HepG2 (cell line): ENCODE measurements around the gene DAPK1. TPM values are rescaled to one million over a fixed set of nuclear protein-coding genes. Genes with fewer than 3 reads are reported as not detected.

ENCODE experiments used
- ATAC-seq: fragments of 200-7000 bp; cut with Tn5 transposase; 3 replicates; pipeline ENCODE4 v1.9.1; 2020; ENCODE audit warnings: mild to moderate bottlenecking, moderate library complexity
- BruUV-seq: library from RNA; stranded (reverse); fragments of 400-500 nt; replicated peaks from 2 replicates; lab custom pipeline; 2021; lab: Mats Ljungman, UMichigan
- CTCF ChIA-PET: fragments of 300-600 bp; formaldehyde crosslinking; extraction: SDS; loops from one replicate; lab custom pipeline; 2021; ENCODE audit warnings: low total read pairs, inconsistent platforms, low intra/inter-chr PET ratio; lab: Yijun Ruan, JAX
- POLR2A ChIA-PET: fragments of 350-600 bp; sonication (Branson Sonifier 250); formaldehyde crosslinking; loops from one replicate; lab custom pipeline; 2020; ENCODE audit warnings: antibody characterized with exemption, inconsistent platforms; lab: Yijun Ruan, JAX
- DNase-seq: peaks from one replicate; pipeline ENCODE4 v3.0.0-alpha.2; 2015; ENCODE audit warnings: low spot score
- FAIRE-seq: peaks from 3 replicates; lab custom pipeline; 2011; peaks lifted over from hg19 to GRCh38; lab: Jason Lieb, UNC
- H2AFZ ChIP-seq: one replicate; pipeline ENCODE4 v1.6.1; 2011; ENCODE audit warnings: low read length, inconsistent platforms
- H3K27ac ChIP-seq: fragments of 300-600 bp; 3 replicates; pipeline ENCODE4 v1.8.0; 2011; ENCODE audit warnings: mixed run types, mild to moderate bottlenecking, mixed read lengths, low read length, inconsistent platforms; ENCODE audit not compliant: insufficient read depth; ENCODE audit errors: extremely low read length
- H3K27me3 ChIP-seq, 2 experiments: fragments of 200-600 bp in 1 of 2; 2 replicates in 1 of 2; 3 replicates in 1 of 2; pipeline versions ENCODE4 v1.6.0 to v1.8.0; 2011; ENCODE audit warnings: low read length in 2 of 2, mild to moderate bottlenecking in 2 of 2, moderate library complexity in 2 of 2, inconsistent platforms in 1 of 2; ENCODE audit not compliant: insufficient read depth in 2 of 2, control insufficient read depth in 1 of 2
- H3K36me3 ChIP-seq, 2 experiments: fragments of 200-600 bp in 1 of 2; replicated peaks in 1 of 2; 2 replicates in 1 of 2; 3 replicates in 1 of 2; pipeline versions ENCODE4 v1.5.1 to v1.8.0; 2011; ENCODE audit warnings: low read length in 2 of 2, inconsistent platforms in 1 of 2; ENCODE audit not compliant: insufficient read depth in 2 of 2, control insufficient read depth in 1 of 2
- H3K4me1 ChIP-seq: 2 replicates; pipeline ENCODE4 v1.5.1; 2012; ENCODE audit warnings: low read length, inconsistent platforms; ENCODE audit not compliant: insufficient read depth
- H3K4me2 ChIP-seq: 2 replicates; pipeline ENCODE4 v1.6.0; 2011; ENCODE audit warnings: low read depth, low read length, inconsistent platforms
- H3K4me3 ChIP-seq, 3 experiments: fragments of 200-600 bp in 1 of 3; sonication (generic), shearing (Covaris generic) in 1 of 3; replicated peaks in 1 of 3; 2 replicates each; pipeline ENCODE4 v1.5.1; 2011 to 2016; ENCODE audit warnings: low read length in 3 of 3, inconsistent platforms in 2 of 3, low read depth in 2 of 3, mild to moderate bottlenecking in 2 of 3, control low read depth in 1 of 3, mixed read lengths in 1 of 3; ENCODE audit not compliant: insufficient read depth in 1 of 3
- H3K79me2 ChIP-seq: one replicate; pipeline ENCODE4 v1.6.1; 2011; ENCODE audit warnings: low read length, inconsistent platforms; ENCODE audit not compliant: insufficient read depth
- H3K9ac ChIP-seq: 2 replicates; pipeline ENCODE4 v1.6.0; 2011; ENCODE audit warnings: mild to moderate bottlenecking, low read depth, low read length, inconsistent platforms; ENCODE audit not compliant: insufficient read depth
- H3K9me3 ChIP-seq: 2 replicates; pipeline ENCODE4 v1.5.1; 2012; ENCODE audit warnings: mild to moderate bottlenecking, low read length
- H4K20me1 ChIP-seq: 2 replicates; pipeline ENCODE4 v1.6.0; 2011; ENCODE audit warnings: inconsistent platforms, mild to moderate bottlenecking, low read length, moderate library complexity; ENCODE audit not compliant: insufficient read depth
- ATF1 ChIP-seq: IDR thresholded peaks from 2 replicates; pipeline ENCODE4 v1.6.1; 2016; ENCODE audit warnings: mild to moderate bottlenecking, control low read depth
- ATF3 ChIP-seq: sonication (generic); formaldehyde crosslinking; IDR thresholded peaks from 2 replicates; pipeline ENCODE4 v1.4.0; 2020; ENCODE audit warnings: missing genetic modification reagents
- ATRX ChIP-seq: sonication (generic); formaldehyde crosslinking; IDR thresholded peaks from 2 replicates; pipeline ENCODE4 v1.4.0; 2020; ENCODE audit warnings: missing genetic modification reagents, borderline replicate concordance
- CHCHD3 ChIP-seq: sonication (generic); formaldehyde crosslinking; IDR thresholded peaks from 2 replicates; pipeline ENCODE4 v1.8.0; 2022; ENCODE audit warnings: mild to moderate bottlenecking, missing genetic modification reagents, moderate library complexity
- FLYWCH1 ChIP-seq: sonication (generic); formaldehyde crosslinking; IDR thresholded peaks from 2 replicates; pipeline ENCODE4 v1.8.1; 2023; ENCODE audit warnings: mild to moderate bottlenecking, missing genetic modification reagents
- GFI1 ChIP-seq: sonication (generic); formaldehyde crosslinking; IDR thresholded peaks from 2 replicates; pipeline ENCODE4 v1.5.0; 2020; ENCODE audit warnings: missing genetic modification reagents, mild to moderate bottlenecking, borderline replicate concordance
- HDAC6 ChIP-seq: fragments of 200-600 bp; sonication (generic); IDR thresholded peaks from 2 replicates; pipeline ENCODE4 v1.7.0; 2017; ENCODE audit warnings: mild to moderate bottlenecking, antibody characterized with exemption, low read length, low read depth
- NFATC3 ChIP-seq: sonication (generic); formaldehyde crosslinking; IDR thresholded peaks from 2 replicates; pipeline ENCODE4 v1.5.1; 2020; ENCODE audit warnings: mild to moderate bottlenecking, missing genetic modification reagents
- PHB2 ChIP-seq: fragments of 450-650 bp; IDR thresholded peaks from 2 replicates; pipeline ENCODE4 v1.6.1; 2018; ENCODE audit not compliant: partially characterized antibody
- SKI ChIP-seq: fragments of 450-650 bp; IDR thresholded peaks from one replicate; pipeline ENCODE4 v1.6.1; 2018; ENCODE audit warnings: mild to moderate bottlenecking; ENCODE audit not compliant: partially characterized antibody
- YEATS4 ChIP-seq: sonication (generic); formaldehyde crosslinking; IDR thresholded peaks from 2 replicates; pipeline ENCODE4 v1.4.0; 2020; ENCODE audit warnings: missing genetic modification reagents, borderline replicate concordance
- ZFP90 ChIP-seq: sonication (generic); formaldehyde crosslinking; IDR thresholded peaks from 2 replicates; pipeline ENCODE4 v1.8.0; 2022; ENCODE audit warnings: missing genetic modification reagents, mild to moderate bottlenecking, inconsistent platforms, borderline replicate concordance
- ZNF138 ChIP-seq: sonication (generic); formaldehyde crosslinking; IDR thresholded peaks from 2 replicates; pipeline ENCODE4 v1.5.0; 2020; ENCODE audit warnings: mild to moderate bottlenecking, low read depth, missing genetic modification reagents
- ZNF251 ChIP-seq: sonication (generic); formaldehyde crosslinking; IDR thresholded peaks from 2 replicates; pipeline ENCODE4 v1.9.0; 2021; ENCODE audit warnings: mild to moderate bottlenecking, missing genetic modification reagents
- ZNF530 ChIP-seq: sonication (generic); formaldehyde crosslinking; IDR thresholded peaks from 2 replicates; pipeline ENCODE4 v1.5.0; 2020; ENCODE audit warnings: low read depth, mild to moderate bottlenecking, missing genetic modification reagents
- ZNF777 ChIP-seq: sonication (generic); formaldehyde crosslinking; IDR thresholded peaks from 2 replicates; pipeline ENCODE4 v1.4.0; 2020; ENCODE audit warnings: missing genetic modification reagents
- WGBS: methylation state at CpG from one replicate; pipeline ENCODE4 v1.1.6; 2017; ENCODE audit warnings: low lambda C conversion rate; 5-methylcytosine and 5-hydroxymethylcytosine counted together
- in situ Hi-C: cut with HindIII; loops from 2 replicates; pipeline ENCODE4 v1.10.0; 2017; ENCODE audit warnings: low pct_unique_long_range_greater_than_20kb; ENCODE audit not compliant: extremely low pct_ligation_motif_present
- intact Hi-C: fragments of 100-400 bp; cut with micrococcal nuclease; formaldehyde crosslinking; loops from one replicate; pipeline ENCODE4 v1.10.0; 2022; ENCODE audit not compliant: unreplicated experiment
- polyA plus RNA-seq, 8 experiments: library from polyadenylated mRNA; depleted of rRNA in 3 of 8; stranded (reverse) in 7 of 8; unstranded in 1 of 8; fragments of >200 nt; fragmentation: Illumina TruSeq in 4 of 8; extraction: Trizol in 4 of 8; gene quantifications; 2 replicates each; pipeline versions ENCODE4 v1.2.1 to v1.2.3, GENCODE V29; 2011 to 2016; ENCODE audit warnings: low read depth in 4 of 8, missing spikeins in 1 of 8, mixed read lengths in 1 of 8; ENCODE audit not compliant: insufficient read depth in 1 of 8
- total RNA-seq, 5 experiments: library from RNA; depleted of rRNA; stranded (reverse); fragments of >200 nt; fragmentation: Illumina TruSeq; extraction: Trizol; gene quantifications; 2 replicates each; pipeline ENCODE4 v1.2.3, GENCODE V29; 2016; ENCODE audit warnings: low read depth in 1 of 5
- TF ChIP-seq, protein P1 (sequence below): sonication (generic); formaldehyde crosslinking; conservative IDR thresholded peaks from 2 replicates; pipeline ENCODE4 v1.8.1; 2023; ENCODE audit warnings: missing genetic modification reagents

The DAPK1 gene
- total and polyA plus RNA-seq, 2 of the 13 experiments (the other 11 are each of a cell fraction or from before 2014, with no cell fraction given) = 35.7 to 35.9 TPM

DNA sequence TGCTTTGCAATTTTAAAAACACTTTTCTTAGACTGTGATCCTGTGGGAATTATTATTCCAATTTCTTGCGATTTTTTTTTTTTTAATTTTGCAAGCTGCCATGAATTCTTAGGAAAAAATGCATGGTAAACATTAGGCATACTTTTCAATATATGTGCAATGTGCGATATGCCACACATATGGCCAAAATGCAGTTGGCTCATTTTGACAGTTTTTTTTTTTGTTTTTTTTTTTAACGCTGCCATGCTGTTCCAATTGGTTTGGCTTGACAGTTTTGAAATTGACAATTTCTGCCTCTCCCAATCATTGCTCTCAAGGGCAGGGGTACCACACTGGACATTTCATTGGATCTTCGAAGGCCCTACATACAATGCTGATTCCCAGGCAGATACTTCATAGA, 36.4 kb downstream of the DAPK1 start:
- 95% methylated on average over 4 of the region's 4 CpGs for whole genome bisulfite sequencing
- no peaks in the 10 kb centered on the region for H3K27me3 ChIP-seq
- H3K9ac ChIP-seq = no peak overlapping the region
- CTCF ChIA-PET = no interaction called here
- no peak for DNase-seq
- no peak overlapping the region for H2AFZ ChIP-seq
- no peak for FAIRE-seq
- TF ChIP-seq NFATC3 (no peak), HDAC6 (no peak), PHB2 (no peak)
- TF ChIP-seq, protein P1, sequence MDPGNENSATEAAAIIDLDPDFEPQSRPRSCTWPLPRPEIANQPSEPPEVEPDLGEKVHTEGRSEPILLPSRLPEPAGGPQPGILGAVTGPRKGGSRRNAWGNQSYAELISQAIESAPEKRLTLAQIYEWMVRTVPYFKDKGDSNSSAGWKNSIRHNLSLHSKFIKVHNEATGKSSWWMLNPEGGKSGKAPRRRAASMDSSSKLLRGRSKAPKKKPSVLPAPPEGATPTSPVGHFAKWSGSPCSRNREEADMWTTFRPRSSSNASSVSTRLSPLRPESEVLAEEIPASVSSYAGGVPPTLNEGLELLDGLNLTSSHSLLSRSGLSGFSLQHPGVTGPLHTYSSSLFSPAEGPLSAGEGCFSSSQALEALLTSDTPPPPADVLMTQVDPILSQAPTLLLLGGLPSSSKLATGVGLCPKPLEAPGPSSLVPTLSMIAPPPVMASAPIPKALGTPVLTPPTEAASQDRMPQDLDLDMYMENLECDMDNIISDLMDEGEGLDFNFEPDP (CRISPR knock-in tag) = no peak
- peaks cover 0 to 5% of the 10 kb centered on the region in 2 experiments; a peak in 2 of 5 replicates for H3K36me3 ChIP-seq
- H3K9me3 ChIP-seq = no peaks in the 10 kb centered on the region
- in situ Hi-C loops (no loop called here), intact Hi-C loops (no loop called here)
- no peak overlapping the region for H3K4me3 ChIP-seq
- no TSS peak for BruUV-seq
- POLR2A ChIA-PET = no interaction called here
- no peak overlapping the region for H3K4me2 ChIP-seq
- H4K20me1 ChIP-seq = no peaks in the 10 kb centered on the region
- ATAC-seq = no peak
- peaks cover 12% of the 10 kb centered on the region for H3K79me2 ChIP-seq
- no peak overlapping the region for H3K27ac ChIP-seq
- peaks cover 9% of the 10 kb centered on the region; the same call in 1 of the 2 replicates for H3K4me1 ChIP-seq

- Histone ChIP-seq H3K27me3 (no peaks in the 10 kb centered on the region), H4K20me1 (no peaks in the 10 kb centered on the region), H3K9ac (no peak overlapping the region), H3K9me3 (no peaks in the 10 kb centered on the region), H3K36me3 (peaks cover 2 to 8% of the 10 kb centered on the region in 2 experiments; a peak in 1 of 5 replicates), H3K4me3 (no peak overlapping the region), H3K27ac (no peak overlapping the region), H3K79me2 (peaks cover 9% of the 10 kb centered on the region), H3K4me2 (no peak overlapping the region), H3K4me1 (peaks cover 9% of the 10 kb centered on the region; the same call in 1 of the 2 replicates), H2AFZ (no peak overlapping the region)
- BruUV-seq = no TSS peak
- WGBS = 97% methylated on average over 2 of the region's 2 CpGs
- no peak for ATAC-seq
- intact Hi-C loops = no loop called here
- no peak for DNase-seq
- in situ Hi-C loops = no loop called here
- ChIA-PET CTCF (no interaction called here), POLR2A (no interaction called here)
- TF ChIP-seq CHCHD3 (CRISPR knock-in tag) = no peak
- TF ChIP-seq ZNF251 (CRISPR knock-in tag) = no peak
- no peak for TF ChIP-seq FLYWCH1 (CRISPR knock-in tag)
- no peak for TF ChIP-seq ATRX
- TF ChIP-seq ZNF777 (CRISPR knock-in tag) = no peak
- TF ChIP-seq ZFP90 (CRISPR knock-in tag) = no peak
- no peak for TF ChIP-seq ATF3 (CRISPR knock-in tag)
- TF ChIP-seq ZNF530 = no peak
- no peak for TF ChIP-seq ATF1 (CRISPR knock-in tag)
- no peak for TF ChIP-seq GFI1 (CRISPR knock-in tag)
- TF ChIP-seq SKI = no peak
- no peak for TF ChIP-seq YEATS4 (CRISPR knock-in tag)
- no peak for TF ChIP-seq ZNF138 (CRISPR knock-in tag)
- no peak for FAIRE-seq
These were observed 37.3 kb downstream of the DAPK1 start for GRCh38 chr9:87534957-87535356.
